Fibroblast of villous mesenchyme (primary cell): Measurements from ENCODE around the gene GALNTL6. TPM values are rescaled to one million over a fixed set of nuclear protein-coding genes. Genes with fewer than 3 reads are reported as not detected.

Experiments
- DNase-seq: peaks from one replicate; pipeline ENCODE4 v3.0.0-alpha.2; 2010; ENCODE audit warnings: low read depth
- H3K4me3 ChIP-seq: 2 replicates; pipeline ENCODE4 v1.5.1; 2011; ENCODE audit warnings: low read depth, mild to moderate bottlenecking, low read length
- total RNA-seq: library from RNA; depleted of rRNA; stranded (reverse); fragments of >200 nt; gene quantifications from 2 replicates; pipeline ENCODE4 v1.2.3, GENCODE V29; 2012
- TF ChIP-seq, protein P1 (sequence below): IDR thresholded peaks from 2 replicates; pipeline ENCODE4 v1.5.1; 2012; ENCODE audit warnings: low read depth, mild to moderate bottlenecking, low read length; ENCODE audit not compliant: insufficient read depth

The GALNTL6 gene
- total RNA-seq, 1 donor, result not detected

DNA sequence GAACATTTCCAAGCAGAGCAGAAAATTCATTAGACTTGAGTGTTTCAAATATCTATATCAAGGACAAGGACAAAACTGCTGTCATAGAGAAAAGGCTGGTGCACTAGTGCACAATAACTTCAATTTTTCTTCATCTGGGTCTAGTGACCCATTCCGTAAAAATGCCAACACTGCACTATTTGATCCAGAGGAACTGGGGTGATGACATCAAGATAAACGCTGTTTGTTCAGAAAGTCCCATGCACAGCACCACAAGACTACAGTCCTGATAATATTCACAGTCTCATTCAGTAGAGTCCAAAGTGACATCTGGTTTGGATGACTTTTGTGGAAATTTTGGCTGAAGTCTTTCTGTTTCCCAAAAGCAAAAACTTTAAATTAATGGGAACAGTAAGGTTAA lies 1051.9 kb downstream of the GALNTL6 start:
- TF ChIP-seq, protein P1, sequence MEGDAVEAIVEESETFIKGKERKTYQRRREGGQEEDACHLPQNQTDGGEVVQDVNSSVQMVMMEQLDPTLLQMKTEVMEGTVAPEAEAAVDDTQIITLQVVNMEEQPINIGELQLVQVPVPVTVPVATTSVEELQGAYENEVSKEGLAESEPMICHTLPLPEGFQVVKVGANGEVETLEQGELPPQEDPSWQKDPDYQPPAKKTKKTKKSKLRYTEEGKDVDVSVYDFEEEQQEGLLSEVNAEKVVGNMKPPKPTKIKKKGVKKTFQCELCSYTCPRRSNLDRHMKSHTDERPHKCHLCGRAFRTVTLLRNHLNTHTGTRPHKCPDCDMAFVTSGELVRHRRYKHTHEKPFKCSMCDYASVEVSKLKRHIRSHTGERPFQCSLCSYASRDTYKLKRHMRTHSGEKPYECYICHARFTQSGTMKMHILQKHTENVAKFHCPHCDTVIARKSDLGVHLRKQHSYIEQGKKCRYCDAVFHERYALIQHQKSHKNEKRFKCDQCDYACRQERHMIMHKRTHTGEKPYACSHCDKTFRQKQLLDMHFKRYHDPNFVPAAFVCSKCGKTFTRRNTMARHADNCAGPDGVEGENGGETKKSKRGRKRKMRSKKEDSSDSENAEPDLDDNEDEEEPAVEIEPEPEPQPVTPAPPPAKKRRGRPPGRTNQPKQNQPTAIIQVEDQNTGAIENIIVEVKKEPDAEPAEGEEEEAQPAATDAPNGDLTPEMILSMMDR, result no peak
- no peak for DNase-seq

DNA sequence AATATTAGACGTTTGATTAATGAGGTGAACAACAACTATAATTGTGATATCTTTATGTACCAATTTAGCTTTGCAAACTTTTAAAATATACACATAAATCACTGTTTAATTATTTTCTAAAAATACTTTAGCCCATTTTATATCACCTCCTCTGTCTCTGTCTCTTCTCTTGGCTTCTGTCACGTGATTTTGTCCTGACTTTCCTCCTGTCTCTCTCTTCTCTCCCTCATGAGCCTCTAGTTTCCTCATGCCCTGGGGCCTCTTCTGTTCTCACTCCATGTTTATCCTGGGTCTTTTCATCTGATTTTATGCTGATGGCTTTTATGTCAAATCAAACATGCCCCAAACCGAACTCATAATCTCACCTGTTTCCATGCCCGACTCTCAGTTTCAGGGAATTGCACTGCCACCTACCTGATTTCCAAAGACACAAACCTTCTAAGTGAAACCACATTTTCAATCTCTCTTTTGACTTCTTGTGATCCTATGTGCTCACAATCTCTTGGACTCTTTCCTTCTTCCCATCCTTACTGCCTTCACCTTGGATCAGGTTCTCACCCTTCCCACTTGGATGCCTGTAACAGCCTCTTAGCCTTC lies 1052.4 kb downstream of the GALNTL6 start:
- no peak overlapping the region for H3K4me3 ChIP-seq
- TF ChIP-seq, protein P1, result no peak
- DNase-seq, result no peak

More for the DNA sequence above, 1051.9 kb downstream of the GALNTL6 start:
- no peak overlapping the region for H3K4me3 ChIP-seq

DNA sequence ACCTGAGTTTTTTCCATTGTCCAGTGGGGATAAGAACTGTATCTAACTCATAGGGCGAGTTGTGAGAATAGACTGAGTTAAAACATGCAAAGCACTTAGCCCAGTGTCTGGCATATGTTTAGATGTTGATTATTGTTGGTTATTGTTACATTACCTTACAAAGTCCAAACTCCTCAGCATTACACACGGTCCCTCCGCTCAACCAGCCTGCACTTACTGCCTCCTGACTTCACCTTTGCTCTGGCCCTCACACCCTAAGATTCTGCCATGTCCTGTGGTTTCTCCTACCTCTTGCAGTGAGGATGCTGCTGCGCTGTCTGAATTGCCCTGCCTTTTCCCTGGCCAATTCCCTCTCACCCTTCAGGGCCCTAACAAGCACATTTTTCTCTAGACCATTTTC lies 1053.2 kb downstream of the GALNTL6 start:
- no peak overlapping the region for H3K4me3 ChIP-seq
- DNase-seq, result no peak
- TF ChIP-seq, protein P1, result no peak

DNA sequence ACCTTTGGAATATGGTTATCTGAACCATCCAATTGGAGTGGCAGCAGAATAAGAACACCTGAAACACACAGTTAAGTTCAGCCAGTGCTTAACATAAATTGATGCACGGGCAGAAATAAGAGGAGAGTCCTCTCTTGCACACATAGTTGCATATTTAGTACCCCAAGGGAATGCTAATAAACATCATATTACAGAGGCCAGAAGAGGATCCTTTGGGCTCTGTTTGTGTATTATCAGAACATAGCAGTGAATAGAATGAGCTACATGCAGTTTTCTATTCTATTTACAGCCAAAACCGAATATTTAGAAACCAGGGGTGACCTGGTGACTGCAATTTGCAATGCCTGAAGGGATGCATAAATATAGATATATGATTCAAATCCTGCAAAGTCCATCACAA lies 1054.6 kb downstream of the GALNTL6 start:
- TF ChIP-seq, protein P1, result no peak
- no peak overlapping the region for H3K4me3 ChIP-seq
- DNase-seq, result no peak

DNA sequence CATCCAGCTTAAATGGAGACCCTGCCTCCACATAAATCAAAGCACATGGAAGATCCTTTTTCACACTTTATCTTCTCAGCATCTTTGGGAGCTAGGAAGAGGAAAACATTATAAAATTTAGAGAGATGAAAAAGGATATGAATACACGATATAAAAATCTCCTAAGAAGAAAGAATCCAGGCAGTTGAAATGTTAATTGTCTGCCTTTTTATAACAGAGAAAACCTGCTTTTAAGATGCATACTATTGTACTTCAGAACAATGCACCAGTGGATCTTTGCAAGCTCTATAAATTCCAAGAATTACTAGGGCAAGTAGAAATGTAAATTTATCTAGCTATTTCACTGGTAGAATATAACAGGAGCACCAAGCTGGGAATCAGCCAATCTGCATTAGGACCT lies 1055.1 kb downstream of the GALNTL6 start:
- TF ChIP-seq, protein P1, result no peak
- DNase-seq, result no peak
- no peak overlapping the region for H3K4me3 ChIP-seq

DNA sequence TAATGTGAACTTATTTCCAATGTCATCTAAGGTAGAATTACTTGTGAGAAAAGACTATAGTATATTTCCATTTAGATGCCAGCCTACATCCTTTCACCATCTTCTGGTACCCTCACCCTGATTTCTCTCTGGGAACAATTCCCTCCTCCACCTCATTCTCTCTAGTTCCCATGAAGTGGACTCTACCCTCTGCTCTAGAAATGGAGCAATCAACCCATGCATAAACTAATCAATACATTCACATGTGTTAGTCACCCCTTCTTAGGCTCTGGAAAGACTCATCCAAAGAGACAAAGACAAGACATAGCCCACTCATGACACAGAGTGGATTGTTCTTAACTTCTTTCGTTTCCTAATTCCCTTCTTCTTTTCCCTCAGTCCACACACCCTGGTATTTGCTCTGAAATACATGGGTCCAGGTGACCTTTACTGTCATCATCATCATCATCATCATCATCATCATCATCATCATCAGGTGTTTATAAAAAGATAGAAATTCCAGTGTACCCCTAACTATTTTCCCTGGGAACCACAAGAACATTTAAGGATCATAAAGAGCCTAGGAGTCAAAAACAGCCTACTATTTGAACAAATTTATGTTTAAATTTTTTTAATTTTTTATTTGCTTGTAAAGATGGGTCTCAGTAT lies 1056.5 kb downstream of the GALNTL6 start:
- TF ChIP-seq, protein P1, result no peak
- no peak for DNase-seq

More for the DNA sequence above, 1056.5 kb downstream of the GALNTL6 start:
- no peak overlapping the region for H3K4me3 ChIP-seq
